Hindlimb muscle (tissue), 1 donor: ENCODE results near the gene CCDC61. TPM values are rescaled to one million over a fixed set of nuclear protein-coding genes. Genes with fewer than 3 reads are reported as not detected.
A peak's percentile ranks its signal among the peaks of the same experiment; 100 is the strongest.

Experiments
- DNase-seq: peaks from one replicate; pipeline ENCODE4 v3.0.0-alpha.2; 2013
- polyA plus RNA-seq: library from polyadenylated mRNA; unstranded; fragments of 120-200 nt; gene quantifications from one replicate; pipeline ENCODE4 v1.2.1, GENCODE V29; 2013; ENCODE audit not compliant: insufficient read length

CCDC61 gene
- polyA plus RNA-seq, 1 donor = 9.0 TPM

DNA sequence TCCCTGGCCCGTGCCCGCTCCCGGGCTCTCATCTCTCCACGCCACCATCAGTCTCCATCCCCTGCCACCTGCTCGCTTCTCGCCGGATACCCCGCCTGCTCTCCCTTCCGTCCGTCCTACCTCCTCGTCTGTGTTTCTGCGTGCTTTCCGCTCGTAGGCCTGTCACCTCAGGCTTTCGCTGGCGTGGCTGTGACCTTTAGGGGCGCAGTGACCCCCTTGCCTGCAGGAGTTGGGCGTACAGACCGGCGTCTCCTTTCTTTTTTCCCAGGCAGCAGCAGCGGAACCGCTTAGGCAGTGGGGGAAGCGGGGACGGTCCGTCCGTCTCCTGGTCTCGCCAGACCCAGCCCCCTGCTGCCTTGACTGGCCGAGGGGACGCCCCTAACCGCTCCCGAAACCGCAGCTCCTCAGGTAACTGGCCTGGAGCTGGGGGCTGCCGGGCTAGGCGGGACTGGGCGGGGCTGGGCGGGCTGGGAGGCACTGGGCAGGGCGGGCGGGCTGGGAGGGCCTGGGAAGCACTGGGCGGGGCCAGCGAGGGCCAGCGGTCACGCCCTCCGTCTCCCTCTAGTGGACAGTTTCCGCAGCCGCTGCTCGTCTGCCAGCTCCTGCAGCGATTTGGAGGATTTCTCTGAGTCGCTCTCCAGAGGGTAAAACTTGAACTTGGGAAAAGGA, 21.3 kb downstream of the CCDC61 start:
- peak; percentile 86 for DNase-seq

DNA sequence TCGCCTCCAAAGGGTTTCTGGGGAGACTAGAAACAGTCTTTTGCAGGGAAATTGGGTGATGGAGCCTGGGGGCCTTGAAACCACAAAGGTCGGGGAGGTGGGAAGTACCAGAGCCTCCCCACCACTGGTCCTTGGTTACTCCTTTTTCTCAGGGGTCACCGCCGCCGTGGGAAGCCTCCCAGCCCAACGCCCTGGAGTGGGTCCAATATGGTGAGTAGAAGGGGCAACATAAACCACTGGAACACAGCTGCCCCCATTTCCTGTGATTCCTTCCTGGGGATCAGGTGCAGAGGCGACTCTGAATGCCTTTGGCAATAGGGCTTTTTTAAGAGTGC, 21.8 kb downstream of the CCDC61 start:
- DNase-seq = no peak

DNA sequence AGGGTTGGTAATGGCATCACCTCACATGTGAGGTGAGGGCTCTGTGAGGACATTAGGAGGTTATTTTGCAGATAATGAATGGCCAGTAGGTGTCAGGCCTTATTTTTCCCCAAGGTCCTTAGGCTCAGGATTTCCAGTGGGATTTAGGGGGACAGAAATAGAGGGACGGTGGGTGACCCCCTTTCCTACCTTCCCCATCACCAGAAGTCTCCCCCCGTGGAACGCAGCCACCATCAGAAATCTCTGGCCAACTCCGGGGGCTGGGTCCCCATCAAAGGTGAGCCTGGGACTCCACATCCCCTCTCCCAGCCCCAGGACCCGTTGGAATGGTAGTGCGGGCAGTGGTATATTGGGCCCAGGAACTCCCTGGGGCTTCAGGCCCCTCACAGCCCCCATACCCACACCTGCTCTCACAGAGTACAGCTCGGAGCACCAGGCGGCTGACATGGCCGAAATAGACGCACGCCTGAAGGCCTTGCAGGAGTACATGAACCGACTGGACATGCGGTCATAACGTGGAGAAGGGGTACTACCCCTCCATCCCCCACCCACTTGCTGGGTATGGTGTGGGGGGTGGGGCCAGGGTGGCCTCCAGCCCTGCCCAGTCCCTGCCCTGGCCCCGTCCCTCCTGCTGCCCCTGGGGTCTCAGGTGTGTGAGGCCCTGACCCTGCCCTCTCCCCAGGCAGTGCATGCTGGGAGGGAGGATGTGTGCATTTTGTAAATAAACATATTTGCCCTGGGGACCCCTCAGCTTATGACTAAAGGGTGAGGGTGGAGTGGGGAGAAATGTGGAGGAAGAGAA, 22.8 kb downstream of the CCDC61 start:
- no peak for DNase-seq

DNA sequence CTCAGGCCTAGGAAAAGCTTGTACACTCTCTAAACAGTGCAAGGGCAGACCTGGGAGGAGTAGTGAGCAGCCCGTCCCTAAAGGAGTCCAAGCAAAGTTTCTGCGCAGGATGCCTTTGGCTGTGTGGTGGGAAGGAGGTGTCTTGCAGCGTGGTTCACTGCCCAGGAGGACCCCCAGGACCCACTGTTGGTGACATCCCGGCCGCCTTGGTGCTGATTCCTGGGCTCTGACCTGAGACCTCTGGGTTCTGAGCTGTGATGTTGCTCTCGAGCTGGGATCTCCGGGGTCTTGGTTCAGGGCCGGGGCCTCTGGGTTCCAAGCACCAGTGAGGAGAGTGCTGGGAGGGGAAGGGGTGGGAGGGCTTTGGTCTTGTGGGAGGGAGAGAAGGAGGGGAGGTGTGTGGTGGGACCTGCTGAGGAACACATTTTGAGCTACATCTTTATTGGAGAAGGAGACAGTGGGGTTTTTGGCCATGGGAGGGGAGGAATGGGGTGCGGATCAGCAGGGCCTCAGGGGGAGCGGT, 23.5 kb downstream of the CCDC61 start:
- DNase-seq = no peak

- DNase-seq = no peak
These were observed 24.0 kb downstream of the CCDC61 start for GRCh38 chr19:46019270-46019669.

DNA sequence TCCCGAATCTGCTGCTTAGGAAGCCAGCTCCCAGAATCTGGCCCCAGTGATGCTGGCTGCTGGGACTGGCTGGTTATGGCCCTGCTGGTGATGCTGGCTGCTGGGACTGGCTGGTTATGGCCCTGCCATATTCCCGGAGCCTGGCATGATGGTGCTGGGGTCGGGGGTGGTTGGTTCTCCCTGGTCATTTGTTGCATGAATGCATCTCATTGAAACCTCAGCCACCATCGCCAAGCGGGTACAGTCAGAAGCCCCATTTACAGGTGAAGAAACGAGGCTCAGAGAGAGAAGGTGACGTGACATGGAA, 25.5 kb downstream of the CCDC61 start:
- DNase-seq = no peak

- DNase-seq = no peak
These were observed 26.3 kb downstream of the CCDC61 start for GRCh38 chr19:46021531-46022041.

DNA sequence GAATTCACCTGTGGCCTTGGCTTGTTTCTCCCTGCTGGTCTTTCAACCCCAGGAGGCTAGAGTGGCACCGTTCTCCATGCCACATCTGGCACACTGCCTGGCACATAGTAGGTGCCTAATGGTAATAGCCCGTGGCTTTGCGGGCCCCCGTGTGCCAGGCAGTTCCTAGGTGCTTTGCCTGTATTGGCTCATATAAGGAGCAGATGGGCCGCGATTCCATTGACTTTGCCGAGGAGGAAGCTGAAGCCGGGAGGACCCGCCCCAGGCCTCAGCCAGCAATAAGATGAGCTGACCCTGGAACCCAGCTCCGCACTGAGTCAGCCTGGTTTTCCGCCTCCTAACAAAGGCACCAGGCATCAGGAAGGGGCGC, 26.8 kb downstream of the CCDC61 start:
- DNase-seq = no peak

GRCh38 chr19:46022431-46023310, 27.4 kb downstream of the CCDC61 start, which contains the start of gene PGLYRP1:
PGLYRP1 (minus strand) TSS chr19:46023053; CDS start chr19:46023021, 32 bp downstream.
- no peak for DNase-seq

GRCh38 chr19:46023311-46023779, 28.1 kb downstream of the CCDC61 start:
- DNase-seq = no peak

- DNase-seq = no peak
These were observed 30.6 kb downstream of the CCDC61 start for GRCh38 chr19:46025835-46026234.

GRCh38 chr19:46030812-46031550, 35.7 kb downstream of the CCDC61 start:
- DNase-seq = no peak

GRCh38 chr19:46031781-46032596, 36.7 kb downstream of the CCDC61 start:
- DNase-seq = no peak

- DNase-seq = no peak
These were observed 37.3 kb downstream of the CCDC61 start for GRCh38 chr19:46032597-46033025.

GRCh38 chr19:46033401-46033800, 38.1 kb downstream of the CCDC61 start:
- no peak for DNase-seq

GRCh38 chr19:46035546-46035945, 40.3 kb downstream of the CCDC61 start:
- DNase-seq = no peak

DNA sequence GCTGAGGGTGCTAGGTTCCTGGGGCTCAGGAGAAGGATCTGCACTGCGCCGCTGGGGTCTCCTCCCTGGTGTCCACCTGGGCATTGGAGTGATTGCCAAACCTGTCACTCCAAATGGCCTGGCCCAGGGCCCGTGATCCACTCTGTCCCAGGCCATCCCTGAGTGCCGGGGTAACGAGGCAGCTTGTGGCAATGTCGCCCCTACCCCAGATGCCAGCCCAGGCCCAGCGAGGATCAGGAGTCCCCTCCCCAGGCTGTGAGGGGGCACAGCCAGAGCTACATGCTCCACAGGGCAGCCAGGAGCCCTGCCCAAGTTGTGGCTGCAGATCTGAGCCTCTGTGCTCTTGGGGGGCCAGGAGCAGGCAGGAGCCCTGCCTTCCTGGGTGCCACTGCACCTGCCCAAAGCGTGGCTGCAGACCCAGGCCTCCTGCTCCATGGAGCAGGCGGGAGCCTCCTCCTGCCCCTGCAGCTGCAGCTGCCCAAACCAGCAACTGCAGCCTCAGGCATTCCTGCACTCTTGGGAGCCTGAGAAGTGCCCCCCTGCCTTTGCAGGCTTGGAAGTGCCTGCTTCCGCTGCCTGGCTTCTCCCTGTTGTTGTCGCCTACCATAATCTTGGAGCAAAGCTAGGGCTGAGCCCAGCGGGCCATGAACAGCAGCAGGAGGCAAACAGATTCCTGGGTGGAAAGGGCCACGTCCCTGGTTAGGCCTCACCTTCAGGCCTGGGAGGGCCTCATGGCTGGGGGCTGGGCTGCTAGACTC, 40.9 kb downstream of the CCDC61 start:
- DNase-seq = no peak

DNA sequence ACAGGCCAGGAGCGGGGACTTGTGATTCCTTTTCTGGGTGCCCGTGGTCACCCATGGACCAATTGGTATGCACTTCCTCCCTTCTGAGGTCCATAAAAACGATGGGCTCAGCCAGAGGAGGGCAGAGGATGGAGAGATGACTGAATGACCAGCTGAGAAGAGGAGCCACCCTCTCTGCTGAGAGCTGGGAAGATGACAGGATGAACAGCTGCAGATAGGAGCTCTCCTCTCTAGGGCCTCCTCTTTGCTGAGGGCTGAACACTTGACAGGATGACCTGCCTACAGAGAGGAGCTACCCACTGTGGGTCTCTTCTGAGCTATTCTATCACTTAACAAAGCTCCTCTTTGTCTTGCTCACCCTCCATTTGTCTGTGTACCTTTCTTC, 41.5 kb downstream of the CCDC61 start:
- no peak for DNase-seq

- DNase-seq = no peak
These were observed 44.9 kb downstream of the CCDC61 start for GRCh38 chr19:46040125-46040524.

- no peak for DNase-seq
These were observed 45.8 kb downstream of the CCDC61 start, which contains the start of gene IGFL4 for GRCh38 chr19:46040952-46041500. IGFL4 (minus strand) TSS chr19:46041002; CDS start chr19:46040962, 40 bp downstream.
